Body of pancreas (tissue), 4 donors: Measurements from ENCODE around the gene GRIP2.

ENCODE experiments used
- CTCF ChIP-seq, 7 experiments: fragments of 450-650 bp in 4 of 7; fragments of 200-600 bp in 3 of 7; sonication (generic) in 3 of 7; IDR thresholded peaks; one replicate each; pipeline ENCODE4 v1.5.1; 2016 to 2019; ENCODE audit warnings: antibody characterized with exemption in 7 of 7
- POLR2A ChIP-seq, 3 donors: fragments of 450-650 bp; IDR thresholded peaks; one replicate each; pipeline ENCODE4 v1.6.1; 2016; ENCODE audit warnings: antibody characterized with exemption in 3 of 3, mild to moderate bottlenecking in 2 of 3

DNA sequence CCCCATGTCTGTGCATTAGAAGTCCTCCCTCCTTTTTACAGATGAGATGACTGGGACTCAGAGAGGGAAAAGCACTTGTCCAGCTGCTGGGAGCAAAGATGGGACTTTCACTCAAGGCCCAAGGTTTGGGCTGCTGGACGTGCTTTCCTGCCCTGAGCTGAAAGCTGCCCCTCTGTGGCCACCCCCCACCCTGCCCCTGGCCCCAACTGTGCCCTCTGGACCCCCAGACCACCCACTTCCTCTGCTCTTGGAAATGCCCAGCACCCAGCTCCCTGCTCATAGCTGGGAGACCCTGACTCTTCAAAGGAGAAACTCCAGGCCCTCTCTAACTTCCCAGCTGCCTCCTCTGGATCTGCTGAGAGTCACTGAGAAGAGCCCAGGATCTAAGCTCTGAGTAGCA is 20.7 kb downstream of the GRIP2 start:
- TF ChIP-seq CTCF (IDR thresholded peaks at IDR 0.05) (no peak), POLR2A (IDR thresholded peaks at IDR 0.05) (no peak)
